Measurements from ENCODE around the gene KRT222. TPM values are rescaled to one million over a fixed set of nuclear protein-coding genes. Genes with fewer than 3 reads are reported as not detected.

KRT222 gene
- total RNA-seq, 1 donor from 2014 or later: not detected

DNA sequence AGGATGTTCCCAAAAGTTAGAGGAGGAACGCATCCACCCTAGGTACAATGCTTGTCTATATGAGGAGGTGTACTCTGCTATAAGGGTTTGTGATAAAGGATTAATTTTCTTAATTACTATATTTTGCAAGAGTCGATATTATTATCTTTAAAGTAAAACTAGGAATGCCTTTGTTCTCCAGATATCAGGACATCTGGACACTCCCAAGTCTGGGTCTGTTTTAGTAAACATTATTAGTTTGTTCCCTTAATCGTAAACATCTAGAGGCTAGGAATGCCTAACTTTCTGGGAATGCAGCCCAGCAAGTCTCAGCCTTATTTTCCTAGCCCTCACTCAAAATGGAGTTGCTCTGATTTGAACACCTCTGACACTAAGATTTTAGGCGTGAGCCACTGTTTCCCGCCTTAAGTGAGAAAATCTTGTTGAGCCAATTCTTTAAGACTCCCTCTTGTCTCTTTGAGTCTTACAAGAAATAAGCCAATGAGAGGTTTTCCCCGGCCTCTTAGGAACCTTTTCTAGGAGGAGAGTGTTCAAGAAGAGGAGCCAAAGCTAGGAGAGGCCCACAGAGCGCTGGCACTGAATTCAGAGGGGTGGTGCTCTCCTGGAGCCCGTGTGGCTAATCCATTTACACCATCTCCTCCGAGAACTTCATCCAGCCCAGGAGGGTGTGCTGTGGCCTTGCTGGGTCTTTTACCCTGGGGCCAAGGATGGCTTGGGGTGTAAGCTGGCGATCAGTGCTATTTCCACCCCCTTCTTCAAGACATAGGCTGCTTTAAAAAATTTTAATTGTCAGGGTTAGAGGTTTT lies 58.2 kb downstream of the KRT222 start:
- H3K36me3 Mint-ChIP-seq (ENCODE audit: low read depth): no peaks in the 10 kb centered on the region
- CTCF ChIA-PET: no interaction called here
- POLR2A ChIA-PET: interaction anchor here (0.6 to 21.8 kb wide), 3 partner anchors 44 to 169 kb away, joined by 3 to 1885 read pairs (median 87); partner anchors contain the start of gene CCR7
- H3K4me1 Mint-ChIP-seq: peaks cover 66% of the 10 kb centered on the region
- no peak overlapping the region for H3K27ac Mint-ChIP-seq
- no peaks in the 10 kb centered on the region for H3K9me3 Mint-ChIP-seq
- no peaks in the 10 kb centered on the region for H3K27me3 Mint-ChIP-seq
- ATAC-seq (ENCODE audit: low read depth) (no peak), DNase-seq (no peak)
- TF ChIP-seq, protein P1, sequence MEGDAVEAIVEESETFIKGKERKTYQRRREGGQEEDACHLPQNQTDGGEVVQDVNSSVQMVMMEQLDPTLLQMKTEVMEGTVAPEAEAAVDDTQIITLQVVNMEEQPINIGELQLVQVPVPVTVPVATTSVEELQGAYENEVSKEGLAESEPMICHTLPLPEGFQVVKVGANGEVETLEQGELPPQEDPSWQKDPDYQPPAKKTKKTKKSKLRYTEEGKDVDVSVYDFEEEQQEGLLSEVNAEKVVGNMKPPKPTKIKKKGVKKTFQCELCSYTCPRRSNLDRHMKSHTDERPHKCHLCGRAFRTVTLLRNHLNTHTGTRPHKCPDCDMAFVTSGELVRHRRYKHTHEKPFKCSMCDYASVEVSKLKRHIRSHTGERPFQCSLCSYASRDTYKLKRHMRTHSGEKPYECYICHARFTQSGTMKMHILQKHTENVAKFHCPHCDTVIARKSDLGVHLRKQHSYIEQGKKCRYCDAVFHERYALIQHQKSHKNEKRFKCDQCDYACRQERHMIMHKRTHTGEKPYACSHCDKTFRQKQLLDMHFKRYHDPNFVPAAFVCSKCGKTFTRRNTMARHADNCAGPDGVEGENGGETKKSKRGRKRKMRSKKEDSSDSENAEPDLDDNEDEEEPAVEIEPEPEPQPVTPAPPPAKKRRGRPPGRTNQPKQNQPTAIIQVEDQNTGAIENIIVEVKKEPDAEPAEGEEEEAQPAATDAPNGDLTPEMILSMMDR (IDR thresholded peaks at IDR 0.05): no peak
- H3K4me3 Mint-ChIP-seq: no peak overlapping the region
- intact Hi-C loops (cut with micrococcal nuclease): no loop called here

DNA sequence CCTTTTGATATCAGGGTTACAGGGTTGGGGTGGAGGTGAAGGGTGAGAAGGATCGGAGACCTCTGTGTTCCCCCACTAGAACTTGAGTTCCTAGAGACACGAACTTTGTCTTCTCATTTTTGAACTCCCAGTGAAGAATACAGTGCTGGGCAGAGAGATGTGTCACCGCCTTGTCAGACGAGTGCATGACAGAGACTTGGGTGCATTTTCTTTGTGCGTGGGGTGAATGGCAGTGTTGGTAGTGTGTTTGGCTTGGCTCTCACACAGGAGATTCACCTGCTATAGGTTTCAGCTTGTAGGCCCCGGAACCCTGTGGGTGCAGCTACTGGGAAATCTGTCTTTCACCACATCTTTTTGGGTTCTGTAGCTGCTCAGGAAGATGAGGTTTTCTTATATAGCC lies 59.7 kb downstream of the KRT222 start:
- DNase-seq (no peak), ATAC-seq (ENCODE audit: low read depth) (no peak)
- TF ChIP-seq, protein P1 (IDR thresholded peaks at IDR 0.05): no peak
- no peak overlapping the region for H3K4me3 Mint-ChIP-seq
- no peaks in the 10 kb centered on the region for H3K9me3 Mint-ChIP-seq
- no peak overlapping the region for H3K27ac Mint-ChIP-seq
- H3K36me3 Mint-ChIP-seq (ENCODE audit: low read depth): no peaks in the 10 kb centered on the region
- H3K4me1 Mint-ChIP-seq: peaks cover 71% of the 10 kb centered on the region
- POLR2A ChIA-PET: interaction anchor here (4.5 to 5.5 kb wide), 2 partner anchors 9 to 43 kb away, joined by 60 to 87 read pairs; partner anchors contain the start of gene CCR7
- CTCF ChIA-PET: interaction anchor here (4.0 kb wide), 1 partner anchor 10 kb away, joined by 27 read pairs; no protein-coding TSS in a partner anchor
- intact Hi-C loops (cut with micrococcal nuclease): no loop called here
- no peaks in the 10 kb centered on the region for H3K27me3 Mint-ChIP-seq

Other genes with a start within 250 kb of the KRT222 start
- gene TOP2A, start 247.3 kb downstream of the KRT222 start, total RNA-seq: 5.3 and 6.6 TPM in 2 replicates
- 17.2 and 18.0 TPM in 2 replicates for gene IGFBP4, start 221.7 kb downstream of the KRT222 start, total RNA-seq
- 0.18 TPM in 1 of 2 replicates, not detected in the other for gene TNS4, start 163.6 kb downstream of the KRT222 start, total RNA-seq
- gene CCR7, start 99.7 kb downstream of the KRT222 start, total RNA-seq: 572 and 573 TPM in 2 replicates
- 140 TPM in 2 replicates for gene SMARCE1, start 17.4 kb downstream of the KRT222 start, total RNA-seq
- not detected in 2 replicates for gene KRT24, start 38.6 kb upstream of the KRT222 start, total RNA-seq
- gene KRT25, start 90.2 kb upstream of the KRT222 start, total RNA-seq: not detected in 2 replicates
- gene KRT26, start 107.0 kb upstream of the KRT222 start, total RNA-seq: not detected in 2 replicates
- not detected in 2 replicates for gene KRT27, start 117.4 kb upstream of the KRT222 start, total RNA-seq
- gene KRT28, start 134.8 kb upstream of the KRT222 start, total RNA-seq: not detected in 2 replicates
- 40.7 and 46.7 TPM in 2 replicates for gene KRT10, start 157.4 kb upstream of the KRT222 start, total RNA-seq
- gene KRT12, start 202.0 kb upstream of the KRT222 start, total RNA-seq: not detected in 2 replicates
- not detected in 2 replicates for gene KRT20, start 220.1 kb upstream of the KRT222 start, total RNA-seq